Ovary (tissue), 9 donors: ENCODE data around the gene HPSE2. TPM values are rescaled to one million over a fixed set of nuclear protein-coding genes. Genes with fewer than 3 reads are reported as not detected.

Experiments used
- DNase-seq, 5 donors: peaks; one replicate each; pipeline ENCODE4 v3.0.0-alpha.2; 2019 to 2020
- H3K27ac ChIP-seq, 2 donors: fragments of 200-600 bp; one replicate each; pipeline versions ENCODE4 v1.5.1 to v1.8.0; 2019 to 2022
- H3K27me3 ChIP-seq: fragments of 200-600 bp; one replicate; pipeline ENCODE4 v1.8.0; 2022
- H3K36me3 ChIP-seq: fragments of 200-600 bp; sonication (generic); one replicate; pipeline ENCODE4 v1.5.1; 2019
- H3K4me1 ChIP-seq: one replicate; pipeline ENCODE4 v1.8.1; 2013; ENCODE audit warnings: mild to moderate bottlenecking, moderate library complexity; ENCODE audit not compliant: insufficient read depth
- H3K4me3 ChIP-seq: fragments of 200-600 bp; sonication (generic); one replicate; pipeline ENCODE4 v1.5.1; 2017
- H3K9me3 ChIP-seq, 2 donors: fragments of 200-600 bp in 1 of 2; sonication (generic) in 1 of 2; one replicate each; pipeline versions ENCODE4 v1.5.1 to v1.8.1; 2013 to 2019; ENCODE audit warnings: mild to moderate bottlenecking in 1 of 2, moderate library complexity in 1 of 2
- EP300 ChIP-seq: sonication (generic); formaldehyde crosslinking; IDR thresholded peaks from one replicate; pipeline ENCODE4 v1.6.1; 2017; ENCODE audit warnings: antibody characterized with exemption
- POLR2A ChIP-seq: fragments of 450-650 bp; IDR thresholded peaks from one replicate; pipeline ENCODE4 v1.6.1; 2017; ENCODE audit warnings: antibody characterized with exemption, mild to moderate bottlenecking, moderate library complexity
- WGBS, 3 donors: extraction: QIAGEN DNeasy Blood & Tissue Kit in 1 of 3; methylation state at CpG; one replicate each; pipeline versions ENCODE4 v1.1.5 to v1.1.7; 2013 to 2017; 5-methylcytosine and 5-hydroxymethylcytosine counted together
- intact Hi-C, 4 donors: fragments of 100-400 bp; cut with DNase I; formaldehyde crosslinking; loops; one replicate each; pipeline versions ENCODE4 v1.11.0 to v1.15.1; 2022 to 2023
- polyA plus RNA-seq, 2 donors: library from polyadenylated mRNA; stranded (reverse); fragments of 200-250 nt in 1 of 2; fragments of 350-450 nt in 1 of 2; fragmentation: Illumina TruSeq in 1 of 2; extraction: RNeasy Lipid Tissue Mini Kit (QIAGEN cat#74804) in 1 of 2; gene quantifications; one replicate each; pipeline ENCODE4 v1.2.3, GENCODE V29; 2013 to 2014
- total RNA-seq, 7 donors: library from RNA; depleted of rRNA in 2 of 7; stranded (reverse); fragments of >200 nt in 2 of 7; fragmentation: NEBNext Ultra II Directional in 3 of 7; extraction: Animal tissue kit (Norgen Biotek cat#: 25700) in 3 of 7; gene quantifications; one replicate each; pipeline versions ENCODE4 v1.1.0 to v1.2.4, GENCODE V29; 2016 to 2023
- TF ChIP-seq, protein P1 (sequence below), 3 donors: fragments of 450-650 bp in 2 of 3; fragments of 200-600 bp in 1 of 3; IDR thresholded peaks; one replicate each; pipeline versions ENCODE4 v1.5.1 to v1.8.0; 2016 to 2022; ENCODE audit warnings: antibody characterized with exemption in 3 of 3, mild to moderate bottlenecking in 1 of 3
- donor health status: DM: no; HTN: no; CAD: no; lungs with moderate emphysema.
- donor health status: DM: no; HTN: no; CAD: no.
- donor health status: Bipolar disorder and iron deficiency.
- donor health status: DM: yes; HTN: yes; CAD: no.
- donor health status: DM: no; HTN: no; CAD: no.
- donor health status: DM: yes; HTN: yes; CAD: no.

The HPSE2 gene
- total and polyA plus RNA-seq, 9 donors, result 0.07 to 1.2 (median 0.12) TPM; not detected in 4

DNA sequence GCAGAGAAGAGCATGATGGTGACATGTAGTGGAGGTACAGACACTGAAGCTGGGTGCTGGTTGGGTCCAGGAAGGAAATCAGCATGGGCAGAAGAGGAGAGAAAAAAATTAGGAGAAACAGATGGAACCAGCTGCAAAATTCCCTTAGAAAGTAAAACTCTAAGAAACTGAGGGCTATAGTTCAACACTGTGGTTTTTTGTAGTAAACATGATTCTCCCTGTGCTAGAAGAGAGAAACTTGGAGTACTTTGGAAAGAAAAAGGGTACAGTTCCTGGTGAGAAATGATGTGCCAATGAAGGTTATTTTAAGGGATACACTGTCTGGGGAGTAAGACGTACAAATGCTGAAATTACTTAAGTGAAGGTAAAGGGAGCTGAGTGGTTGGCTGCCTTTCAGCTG is 607.4 kb downstream of the HPSE2 start:
- H3K4me3 ChIP-seq, result no peak overlapping the region
- no peak for DNase-seq
- intact Hi-C loops, result no loop called here
- WGBS, 3 donors, result 16 to 31% (median 16%) methylated on average over 1 of the region's 1 CpG
- H3K27ac ChIP-seq, result no peak overlapping the region
- H3K27me3 ChIP-seq, result no peaks in the 10 kb centered on the region
- H3K4me1 ChIP-seq, result no peaks in the 10 kb centered on the region
- TF ChIP-seq, protein P1, sequence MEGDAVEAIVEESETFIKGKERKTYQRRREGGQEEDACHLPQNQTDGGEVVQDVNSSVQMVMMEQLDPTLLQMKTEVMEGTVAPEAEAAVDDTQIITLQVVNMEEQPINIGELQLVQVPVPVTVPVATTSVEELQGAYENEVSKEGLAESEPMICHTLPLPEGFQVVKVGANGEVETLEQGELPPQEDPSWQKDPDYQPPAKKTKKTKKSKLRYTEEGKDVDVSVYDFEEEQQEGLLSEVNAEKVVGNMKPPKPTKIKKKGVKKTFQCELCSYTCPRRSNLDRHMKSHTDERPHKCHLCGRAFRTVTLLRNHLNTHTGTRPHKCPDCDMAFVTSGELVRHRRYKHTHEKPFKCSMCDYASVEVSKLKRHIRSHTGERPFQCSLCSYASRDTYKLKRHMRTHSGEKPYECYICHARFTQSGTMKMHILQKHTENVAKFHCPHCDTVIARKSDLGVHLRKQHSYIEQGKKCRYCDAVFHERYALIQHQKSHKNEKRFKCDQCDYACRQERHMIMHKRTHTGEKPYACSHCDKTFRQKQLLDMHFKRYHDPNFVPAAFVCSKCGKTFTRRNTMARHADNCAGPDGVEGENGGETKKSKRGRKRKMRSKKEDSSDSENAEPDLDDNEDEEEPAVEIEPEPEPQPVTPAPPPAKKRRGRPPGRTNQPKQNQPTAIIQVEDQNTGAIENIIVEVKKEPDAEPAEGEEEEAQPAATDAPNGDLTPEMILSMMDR (IDR thresholded peaks at IDR 0.05), result no peak
- TF ChIP-seq EP300 (no peak), POLR2A (no peak)
- H3K9me3 ChIP-seq, result no peaks in the 10 kb centered on the region
- H3K36me3 ChIP-seq, result no peaks in the 10 kb centered on the region

DNA sequence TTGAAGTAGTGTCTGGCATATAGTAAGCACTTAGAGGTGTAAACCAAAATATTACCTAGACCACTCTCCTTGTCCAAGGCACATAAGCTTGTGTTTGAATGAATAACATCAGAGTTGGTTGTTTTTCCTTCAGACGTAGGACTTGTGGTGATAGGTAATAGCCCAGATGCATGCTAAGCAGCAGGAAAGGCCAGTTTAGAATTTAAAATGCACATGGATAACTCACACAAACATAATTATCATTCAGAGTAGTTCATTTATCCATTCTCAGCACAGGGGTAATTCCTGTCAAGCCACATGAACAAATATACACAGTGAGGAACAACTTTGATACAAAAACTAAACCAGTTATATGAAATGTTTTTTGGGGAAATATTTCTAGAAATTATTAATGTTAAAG is 607.9 kb downstream of the HPSE2 start:
- Histone ChIP-seq H3K4me1 (no peaks in the 10 kb centered on the region), H3K9me3 (no peaks in the 10 kb centered on the region), H3K36me3 (no peaks in the 10 kb centered on the region), H3K27me3 (no peaks in the 10 kb centered on the region), H3K27ac (no peak overlapping the region), H3K4me3 (no peak overlapping the region)
- DNase-seq, result no peak
- WGBS, 3 donors, result 15 to 38% (median 24%) methylated on average over 1 of the region's 1 CpG
- intact Hi-C loops, result no loop called here
- TF ChIP-seq EP300 (no peak), POLR2A (no peak)
- TF ChIP-seq, protein P1 (IDR thresholded peaks at IDR 0.05), result no peak

DNA sequence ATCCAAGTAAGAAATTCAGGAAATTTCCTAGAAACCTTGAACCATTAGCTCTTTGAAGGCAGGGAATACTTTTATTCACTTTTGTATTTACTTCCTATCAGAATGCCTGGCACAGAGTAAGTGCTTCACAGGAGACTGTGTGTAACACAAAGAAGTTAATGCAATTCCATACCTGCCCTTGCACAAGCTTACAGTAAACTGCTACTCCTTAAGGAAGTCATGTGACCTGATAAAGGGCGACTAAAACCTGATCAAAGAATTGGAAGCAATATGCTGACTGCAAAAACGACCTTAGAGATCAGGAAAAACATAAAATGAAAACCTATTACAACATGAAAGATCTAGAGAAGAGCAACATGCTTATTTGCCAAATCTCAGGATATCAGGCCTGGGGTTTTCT is 610.7 kb downstream of the HPSE2 start:
- Histone ChIP-seq H3K9me3 (no peaks in the 10 kb centered on the region), H3K4me1 (no peaks in the 10 kb centered on the region), H3K36me3 (no peaks in the 10 kb centered on the region), H3K4me3 (no peak overlapping the region), H3K27ac (no peak overlapping the region), H3K27me3 (no peaks in the 10 kb centered on the region)
- WGBS, 3 donors, result 36 to 50% (median 44%) methylated on average over 2 of the region's 2 CpGs
- intact Hi-C loops, result no loop called here
- TF ChIP-seq EP300 (no peak), POLR2A (no peak)
- TF ChIP-seq, protein P1 (IDR thresholded peaks at IDR 0.05), result no peak
- no peak for DNase-seq

DNA sequence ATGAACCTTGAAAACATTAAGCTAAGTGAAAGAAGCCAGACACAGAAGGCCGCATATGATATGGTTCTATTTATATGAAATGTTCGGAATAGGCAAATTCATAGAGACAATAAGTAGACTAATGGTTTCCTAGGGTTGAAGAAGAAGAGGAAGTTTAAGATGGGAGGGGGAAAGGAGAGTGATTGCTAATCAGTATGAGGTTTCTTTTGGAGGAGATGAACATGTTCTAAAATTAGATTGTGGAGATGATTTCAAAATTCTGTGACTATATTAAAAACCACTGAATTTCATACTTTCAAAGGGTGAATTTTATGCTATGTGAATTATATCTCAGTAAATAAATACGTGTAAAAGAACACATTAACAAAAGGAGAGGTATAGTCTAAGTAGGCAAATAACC is 612.5 kb downstream of the HPSE2 start:
- no peak for DNase-seq
- Histone ChIP-seq H3K9me3 (no peaks in the 10 kb centered on the region), H3K4me3 (no peak overlapping the region), H3K4me1 (no peaks in the 10 kb centered on the region), H3K36me3 (no peaks in the 10 kb centered on the region), H3K27ac (no peak overlapping the region), H3K27me3 (no peaks in the 10 kb centered on the region)
- 83 to 86% (median 85%) methylated on average over 3 of the region's 3 CpGs for WGBS, 3 donors
- intact Hi-C loops, result no loop called here
- TF ChIP-seq, protein P1 (IDR thresholded peaks at IDR 0.05), result no peak
- no peak for TF ChIP-seq POLR2A
- no peak for TF ChIP-seq EP300

DNA sequence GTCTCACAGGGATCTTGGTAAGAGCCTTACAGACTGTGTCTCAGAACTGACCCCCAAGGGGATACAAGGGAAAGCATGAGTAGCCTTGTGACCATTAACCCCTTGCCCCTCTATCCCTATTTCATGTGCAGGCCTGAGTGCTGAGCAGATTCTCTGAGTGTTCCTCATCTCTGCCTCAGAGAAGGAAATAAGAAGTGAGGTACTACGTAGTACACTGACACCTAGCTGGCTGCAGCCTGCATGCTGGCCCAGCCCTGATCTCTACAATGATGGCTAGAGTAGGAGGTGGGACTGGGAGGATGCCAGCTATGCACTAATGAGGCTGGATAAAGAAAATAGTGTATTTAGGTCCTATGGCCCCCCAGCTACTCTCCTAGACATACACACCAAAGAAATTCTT is 614.0 kb downstream of the HPSE2 start:
- TF ChIP-seq EP300 (no peak), POLR2A (no peak)
- TF ChIP-seq, protein P1 (IDR thresholded peaks at IDR 0.05), result no peak
- Histone ChIP-seq H3K4me3 (no peak overlapping the region), H3K27me3 (no peaks in the 10 kb centered on the region), H3K36me3 (no peaks in the 10 kb centered on the region), H3K9me3 (no peaks in the 10 kb centered on the region), H3K27ac (no peak overlapping the region), H3K4me1 (no peaks in the 10 kb centered on the region)
- DNase-seq, result no peak
- WGBS, 3 donors, result 78 to 94% (median 93%) methylated on average over 1 of the region's 1 CpG
- intact Hi-C loops, result no loop called here
